SU-DHL-6 (cell line): ENCODE measurements around the gene ALK.

Source experiments
- CTCF ChIP-seq: fragments of 200-600 bp; sonication (generic); IDR thresholded peaks from one replicate; pipeline ENCODE4 v1.5.1; 2017; ENCODE audit warnings: antibody characterized with exemption, mild to moderate bottlenecking, low read length, moderate library complexity; ENCODE audit not compliant: insufficient read depth, poor library complexity, severe bottlenecking
- EZH2phosphoT487 ChIP-seq: fragments of 200-600 bp; sonication (generic), shearing (Covaris generic); conservative IDR thresholded peaks from 2 replicates; pipeline ENCODE4 v1.6.1; 2018; ENCODE audit warnings: mild to moderate bottlenecking, antibody characterized with exemption, low read length, moderate library complexity, mixed read lengths

- TF ChIP-seq CTCF (no peak), EZH2phosphoT487 (no peak)
Measured at GRCh38 chr2:29878898-29879297, 42.5 kb downstream of the ALK start.
